ENCODE data around the gene PLCB1.

The PLCB1 gene

GRCh38 chr20:8670207-8670892 is 538.3 kb downstream of the PLCB1 start:
- no peaks in the 10 kb centered on the region for H3K79me2 ChIP-seq (ENCODE audit: control insufficient read depth, low read length)
- no peak overlapping the region for H3K4me3 ChIP-seq (ENCODE audit: low read length)
- TF ChIP-seq, protein P1, sequence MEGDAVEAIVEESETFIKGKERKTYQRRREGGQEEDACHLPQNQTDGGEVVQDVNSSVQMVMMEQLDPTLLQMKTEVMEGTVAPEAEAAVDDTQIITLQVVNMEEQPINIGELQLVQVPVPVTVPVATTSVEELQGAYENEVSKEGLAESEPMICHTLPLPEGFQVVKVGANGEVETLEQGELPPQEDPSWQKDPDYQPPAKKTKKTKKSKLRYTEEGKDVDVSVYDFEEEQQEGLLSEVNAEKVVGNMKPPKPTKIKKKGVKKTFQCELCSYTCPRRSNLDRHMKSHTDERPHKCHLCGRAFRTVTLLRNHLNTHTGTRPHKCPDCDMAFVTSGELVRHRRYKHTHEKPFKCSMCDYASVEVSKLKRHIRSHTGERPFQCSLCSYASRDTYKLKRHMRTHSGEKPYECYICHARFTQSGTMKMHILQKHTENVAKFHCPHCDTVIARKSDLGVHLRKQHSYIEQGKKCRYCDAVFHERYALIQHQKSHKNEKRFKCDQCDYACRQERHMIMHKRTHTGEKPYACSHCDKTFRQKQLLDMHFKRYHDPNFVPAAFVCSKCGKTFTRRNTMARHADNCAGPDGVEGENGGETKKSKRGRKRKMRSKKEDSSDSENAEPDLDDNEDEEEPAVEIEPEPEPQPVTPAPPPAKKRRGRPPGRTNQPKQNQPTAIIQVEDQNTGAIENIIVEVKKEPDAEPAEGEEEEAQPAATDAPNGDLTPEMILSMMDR (IDR thresholded peaks at IDR 0.05; ENCODE audit: low read depth, low read length, poor library complexity, severe bottlenecking): no peak
- TF ChIP-seq EZH2phosphoT487 (IDR thresholded peaks at IDR 0.05; ENCODE audit: borderline replicate concordance, low read length): no peak
- no peak overlapping the region for H3K27ac ChIP-seq (ENCODE audit: low read depth, low read length)
- no peaks in the 10 kb centered on the region for H3K4me1 ChIP-seq (ENCODE audit: control insufficient read depth, low read length)
- H3K4me2 ChIP-seq (ENCODE audit: low read length): no peak overlapping the region
- H3K9me3 ChIP-seq (ENCODE audit: control insufficient read depth, insufficient read depth, low read length): no peaks in the 10 kb centered on the region
- H3K27me3 ChIP-seq (ENCODE audit: control insufficient read depth, low read length): no peaks in the 10 kb centered on the region
- H3K9me2 ChIP-seq (replicated peaks; ENCODE audit: control insufficient read depth, low read length): no peaks in the 10 kb centered on the region
- H3F3A ChIP-seq (ENCODE audit: control insufficient read depth, insufficient read depth): no peaks in the 10 kb centered on the region
- no peaks in the 10 kb centered on the region for H4K20me1 ChIP-seq (ENCODE audit: control insufficient read depth, insufficient read depth, low read depth, low read length)
- H3K36me3 ChIP-seq (ENCODE audit: control insufficient read depth, low read length): no peaks in the 10 kb centered on the region

- Histone ChIP-seq H3K4me2 (ENCODE audit: low read length) (no peak overlapping the region), H3K9me2 (replicated peaks; ENCODE audit: control insufficient read depth, low read length) (no peaks in the 10 kb centered on the region), H3F3A (ENCODE audit: control insufficient read depth, insufficient read depth) (no peaks in the 10 kb centered on the region), H3K79me2 (ENCODE audit: control insufficient read depth, low read length) (no peaks in the 10 kb centered on the region), H4K20me1 (ENCODE audit: control insufficient read depth, insufficient read depth, low read depth, low read length) (no peaks in the 10 kb centered on the region), H3K27me3 (ENCODE audit: control insufficient read depth, low read length) (no peaks in the 10 kb centered on the region), H3K9me3 (ENCODE audit: control insufficient read depth, insufficient read depth, low read length) (no peaks in the 10 kb centered on the region), H3K27ac (ENCODE audit: low read depth, low read length) (no peak overlapping the region), H3K4me1 (ENCODE audit: control insufficient read depth, low read length) (no peaks in the 10 kb centered on the region), H3K4me3 (ENCODE audit: low read length) (no peak overlapping the region), H3K36me3 (ENCODE audit: control insufficient read depth, low read length) (no peaks in the 10 kb centered on the region)
- TF ChIP-seq EZH2phosphoT487 (IDR thresholded peaks at IDR 0.05; ENCODE audit: borderline replicate concordance, low read length): no peak
- TF ChIP-seq, protein P1 (IDR thresholded peaks at IDR 0.05; ENCODE audit: low read depth, low read length, poor library complexity, severe bottlenecking): no peak
These were observed 538.8 kb downstream of the PLCB1 start for GRCh38 chr20:8670893-8671215.

DNA sequence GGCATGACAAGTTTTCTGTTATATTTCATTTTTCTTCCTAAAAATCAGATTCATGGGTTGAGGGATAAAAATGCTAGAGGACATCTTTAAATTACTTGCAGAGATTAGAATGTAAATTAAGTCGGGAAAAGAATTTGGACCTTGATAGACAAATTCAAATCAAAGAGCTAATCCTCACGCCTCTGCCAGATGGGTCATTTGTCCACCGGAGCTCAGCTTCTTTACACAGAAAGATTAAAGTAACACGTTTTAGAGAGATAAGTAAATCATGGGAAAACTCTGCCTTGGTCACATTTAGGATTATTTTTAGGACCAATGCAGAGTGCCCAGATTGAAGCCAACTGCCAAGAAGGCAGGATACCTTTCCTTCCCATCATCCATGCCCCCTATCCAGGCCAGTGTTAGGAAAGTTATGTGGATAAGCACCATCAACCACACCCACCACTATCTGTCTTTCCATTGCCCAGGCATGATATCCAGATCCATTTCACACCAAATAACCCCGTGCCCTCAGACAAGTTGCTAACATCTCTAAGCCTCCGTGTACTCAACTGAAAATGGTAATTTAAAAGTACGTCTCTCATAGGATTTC is 539.4 kb downstream of the PLCB1 start:
- no peaks in the 10 kb centered on the region for H4K20me1 ChIP-seq (ENCODE audit: control insufficient read depth, insufficient read depth, low read depth, low read length)
- TF ChIP-seq, protein P1 (IDR thresholded peaks at IDR 0.05; ENCODE audit: low read depth, low read length, poor library complexity, severe bottlenecking): no peak
- TF ChIP-seq EZH2phosphoT487 (IDR thresholded peaks at IDR 0.05; ENCODE audit: borderline replicate concordance, low read length): no peak
- H3K9me3 ChIP-seq (ENCODE audit: control insufficient read depth, insufficient read depth, low read length): no peaks in the 10 kb centered on the region
- H3K27me3 ChIP-seq (ENCODE audit: control insufficient read depth, low read length): no peaks in the 10 kb centered on the region
- no peaks in the 10 kb centered on the region for H3K4me1 ChIP-seq (ENCODE audit: control insufficient read depth, low read length)
- no peaks in the 10 kb centered on the region for H3K36me3 ChIP-seq (ENCODE audit: control insufficient read depth, low read length)
- no peaks in the 10 kb centered on the region for H3F3A ChIP-seq (ENCODE audit: control insufficient read depth, insufficient read depth)
- no peaks in the 10 kb centered on the region for H3K79me2 ChIP-seq (ENCODE audit: control insufficient read depth, low read length)
- no peak overlapping the region for H3K4me2 ChIP-seq (ENCODE audit: low read length)
- H3K27ac ChIP-seq (ENCODE audit: low read depth, low read length): no peak overlapping the region
- H3K4me3 ChIP-seq (ENCODE audit: low read length): no peak overlapping the region
- H3K9me2 ChIP-seq (replicated peaks; ENCODE audit: control insufficient read depth, low read length): no peaks in the 10 kb centered on the region
